GM13977 (cell line): ENCODE measurements around the gene GIMAP5.

Source experiments
- DNase-seq: peaks from one replicate; pipeline ENCODE4 v3.0.0; 2012; ENCODE audit warnings: low spot score
- CTCF ChIP-seq: IDR thresholded peaks from 2 replicates; pipeline ENCODE4 v1.5.1; 2012; ENCODE audit warnings: mild to moderate bottlenecking, control low read depth; ENCODE audit not compliant: insufficient read depth; ENCODE audit errors: extremely low read depth, missing control alignments
- in situ Hi-C: fragments of 300-500 bp; cut with MboI; formaldehyde crosslinking; loops from one replicate; pipeline ENCODE4 v1.12.0; 2022; ENCODE audit warnings: low sequenced_read_pairs, low pct_unique_long_range_greater_than_20kb, mixed read lengths, inconsistent platforms; ENCODE audit not compliant: unreplicated experiment

GIMAP5 gene

DNA sequence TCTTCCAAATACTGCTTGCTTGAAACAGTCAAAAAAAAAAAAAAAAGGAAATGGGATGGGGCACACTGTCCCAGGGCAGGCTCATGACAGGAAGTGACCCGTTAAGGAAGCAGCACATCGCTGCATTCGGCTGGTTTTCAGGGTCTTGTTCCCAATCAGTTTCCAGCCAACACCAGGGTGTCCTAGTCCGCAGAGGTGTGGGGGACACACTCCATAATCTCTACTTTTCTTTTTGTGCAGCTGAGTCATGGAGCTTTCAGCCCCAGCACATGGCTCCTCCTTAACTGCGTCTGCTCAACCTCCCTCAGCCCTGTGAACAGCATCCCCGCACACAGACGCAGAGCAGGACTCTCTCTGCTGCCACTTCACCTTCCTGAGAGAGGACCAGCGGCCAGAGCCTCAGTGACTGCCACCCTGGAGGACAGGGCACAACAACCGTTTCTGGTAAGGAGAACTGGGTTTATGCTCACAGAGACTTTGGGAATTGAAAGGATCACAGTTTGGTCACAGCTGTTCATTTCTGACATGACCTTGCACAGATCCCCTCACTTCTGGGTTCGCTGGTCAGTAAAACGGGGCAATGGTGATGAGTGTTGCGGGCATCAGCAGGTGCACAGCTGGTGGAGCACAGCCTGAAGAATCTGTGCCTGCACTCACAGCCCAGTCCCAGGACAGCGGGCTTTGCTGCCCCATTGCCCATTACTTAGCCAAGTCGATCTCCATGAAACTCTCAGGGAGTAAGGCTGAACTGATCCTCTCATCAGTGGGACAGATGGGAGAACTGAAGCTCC, at the start of gene GIMAP5:
Gene GIMAP5, plus strand, starts transcription at position 154 of the 791 bp plus-strand sequence. CDS start 3,467 bp downstream, outside the sequence.
- DNase-seq, result no peak
- in situ Hi-C loops, result loop anchor here (10.0 kb wide), 1 partner anchor 283 kb away; the partner anchor contains the start of gene GIMAP8
- no peak for TF ChIP-seq CTCF

DNA sequence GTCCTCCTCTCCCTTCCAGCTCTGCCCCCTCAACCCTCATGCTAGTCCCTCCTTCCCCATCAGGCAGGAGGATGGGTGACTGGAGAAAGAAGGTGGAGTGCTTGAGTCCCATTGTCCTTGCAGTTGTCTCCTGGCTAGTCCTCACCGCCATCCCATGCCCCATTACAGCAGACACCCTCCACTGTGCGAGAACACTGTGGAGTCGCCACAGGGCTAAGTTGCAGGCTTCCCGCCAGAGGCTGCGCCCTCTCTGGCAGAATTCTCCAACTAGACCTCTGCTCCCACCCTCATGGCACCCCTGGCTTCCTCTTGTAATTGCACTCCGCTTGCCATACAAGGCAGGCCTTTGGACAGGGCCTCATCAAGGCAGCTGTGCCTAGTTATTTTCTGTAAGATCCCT, 48.6 kb upstream of the GIMAP5 start:
- in situ Hi-C loops, result no loop called here
- no peak for TF ChIP-seq CTCF
- no peak for DNase-seq

- TF ChIP-seq CTCF, result no peak
- no peak for DNase-seq
- in situ Hi-C loops, result no loop called here
Measured at GRCh38 chr7:150695654-150696053, 41.6 kb upstream of the GIMAP5 start.

DNA sequence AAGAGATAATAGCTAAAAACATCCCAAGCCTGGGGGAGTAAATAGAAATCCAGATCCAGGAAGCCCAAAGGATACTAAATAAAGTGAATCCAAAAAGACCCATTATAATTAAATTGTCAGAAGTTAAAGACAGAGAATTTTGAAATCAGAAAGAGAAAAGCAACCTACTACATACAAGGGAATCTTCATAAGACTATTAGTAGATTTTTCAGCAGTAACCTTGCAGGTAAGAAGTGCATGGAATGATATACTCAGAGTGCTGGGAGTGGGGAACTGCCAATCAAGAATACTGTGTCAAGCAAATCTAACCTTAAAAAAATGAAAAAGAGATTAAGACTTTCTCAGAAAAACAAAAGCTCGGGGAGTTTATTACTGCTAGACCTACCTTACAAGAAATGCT, 34.0 kb upstream of the GIMAP5 start:
- TF ChIP-seq CTCF, result no peak
- in situ Hi-C loops, result no loop called here
- no peak for DNase-seq

- no peak for TF ChIP-seq CTCF
- in situ Hi-C loops, result no loop called here
- no peak for DNase-seq
Measured at GRCh38 chr7:150715293-150715692, 21.9 kb upstream of the GIMAP5 start.

GRCh38 chr7:150715738-150716137, 21.5 kb upstream of the GIMAP5 start:
- DNase-seq, result no peak
- in situ Hi-C loops, result no loop called here
- TF ChIP-seq CTCF, result no peak

GRCh38 chr7:150716368-150716767, 20.9 kb upstream of the GIMAP5 start, which contains the start of gene GIMAP1:
Gene GIMAP1, plus strand, starts transcription at chr7:150716613. Its CDS starts 2,435 bp downstream, at chr7:150719048.
- no peak for DNase-seq
- no peak for TF ChIP-seq CTCF
- in situ Hi-C loops, result no loop called here
